NCI-H2196 treated with DMSO at 0.1 percent for 48 hours (cell line): Measurements from ENCODE around the gene PHLDB2.
"Not testable (repeated sequence)": the region's sequence is repeated elsewhere in the genome, so short reads cannot be mapped to it uniquely, and the experiment has no call there.

ENCODE experiments used
- DNase-seq: peaks from one replicate; lab custom pipeline; 2025; ENCODE audit not compliant: unreplicated experiment; lab: John Stamatoyannopoulos, UW

PHLDB2 gene

GRCh38 chr3:111859061-111859973 is at the start of gene PHLDB2:
Gene PHLDB2 (plus strand): TSS chr3:111859265. CDS start chr3:111884078, 24,813 bp downstream.
- peak; percentile 21 for DNase-seq

GRCh38 chr3:111810909-111811308 is 48.2 kb upstream of the PHLDB2 start:
- DNase-seq: no peak

GRCh38 chr3:111811811-111812210 is 47.3 kb upstream of the PHLDB2 start:
- DNase-seq: no peak

GRCh38 chr3:111812701-111813100 is 46.4 kb upstream of the PHLDB2 start:
- DNase-seq: no peak

GRCh38 chr3:111813441-111813840 is 45.6 kb upstream of the PHLDB2 start:
- no peak for DNase-seq

- no peak for DNase-seq
These were observed 45.1 kb upstream of the PHLDB2 start for GRCh38 chr3:111813979-111814378.

- not testable (repeated sequence) for DNase-seq
These were observed 42.3 kb upstream of the PHLDB2 start for GRCh38 chr3:111816771-111817170.

- no peak for DNase-seq
These were observed 39.1 kb upstream of the PHLDB2 start for GRCh38 chr3:111819927-111820326.

GRCh38 chr3:111820651-111821050 is 38.4 kb upstream of the PHLDB2 start:
- DNase-seq: no peak

- DNase-seq: no peak
These were observed 37.2 kb upstream of the PHLDB2 start for GRCh38 chr3:111821891-111822290.

GRCh38 chr3:111822804-111823203 is 36.3 kb upstream of the PHLDB2 start:
- DNase-seq: no peak

- no peak for DNase-seq
These were observed 35.7 kb upstream of the PHLDB2 start for GRCh38 chr3:111823341-111823855.

- no peak for DNase-seq
These were observed 34.7 kb upstream of the PHLDB2 start for GRCh38 chr3:111824351-111824750.

GRCh38 chr3:111827871-111828270 is 31.2 kb upstream of the PHLDB2 start:
- no peak for DNase-seq

- DNase-seq: no peak
These were observed 30.5 kb upstream of the PHLDB2 start for GRCh38 chr3:111828530-111828929.

GRCh38 chr3:111829023-111829422 is 30.0 kb upstream of the PHLDB2 start:
- no peak for DNase-seq

- no peak for DNase-seq
These were observed 27.2 kb upstream of the PHLDB2 start for GRCh38 chr3:111831840-111832239.

- no peak for DNase-seq
These were observed 22.0 kb upstream of the PHLDB2 start for GRCh38 chr3:111837112-111837511.

- no peak for DNase-seq
These were observed 20.9 kb upstream of the PHLDB2 start for GRCh38 chr3:111838133-111838532.

- DNase-seq: no peak
These were observed 13.0 kb upstream of the PHLDB2 start for GRCh38 chr3:111846039-111846438.

GRCh38 chr3:111846717-111847116 is 12.3 kb upstream of the PHLDB2 start:
- DNase-seq: no peak

- no peak for DNase-seq
These were observed 10.8 kb upstream of the PHLDB2 start for GRCh38 chr3:111848283-111848682.

- no peak for DNase-seq
These were observed 10.3 kb upstream of the PHLDB2 start for GRCh38 chr3:111848778-111849177.
